PC-3 (cell line): Measurements from ENCODE around the gene CALM1. TPM values are rescaled to one million over a fixed set of nuclear protein-coding genes. Genes with fewer than 3 reads are reported as not detected.

ENCODE experiments used
- ATAC-seq: fragments of 200-7000 bp; cut with Tn5 transposase; 2 replicates; pipeline ENCODE4 v1.9.1; 2020; ENCODE audit warnings: mild to moderate bottlenecking, moderate library complexity
- BruUV-seq: library from RNA; stranded (reverse); fragments of 400-500 nt; replicated peaks from 2 replicates; lab custom pipeline; 2021; lab: Mats Ljungman, UMichigan
- CTCF ChIA-PET: fragments of 300-600 bp; sonication (Branson Sonifier 250); formaldehyde crosslinking; loops from one replicate; lab custom pipeline; 2022; ENCODE audit warnings: antibody characterized with exemption; lab: Charles Lee
- POLR2A ChIA-PET: fragments of 300-600 bp; sonication (Branson Sonifier 250); formaldehyde crosslinking; loops from one replicate; lab custom pipeline; 2022; ENCODE audit warnings: antibody characterized with exemption; ENCODE audit not compliant: unreplicated experiment; lab: Charles Lee
- DNase-seq: peaks from one replicate; pipeline ENCODE4 v3.0.0-alpha.2; 2015
- H2AFZ ChIP-seq: fragments of 300-600 bp; sonication (generic); 2 replicates; pipeline ENCODE4 v1.6.0; 2016; ENCODE audit warnings: antibody characterized with exemption, low read length
- H3F3A ChIP-seq: fragments of 300-600 bp; sonication (generic); one replicate; pipeline ENCODE4 v1.6.0; 2017; ENCODE audit warnings: antibody characterized with exemption, low read length, control low read depth, mild to moderate bottlenecking; ENCODE audit not compliant: unreplicated experiment
- H3K27ac ChIP-seq: fragments of 300-600 bp; sonication (generic); 2 replicates; pipeline ENCODE4 v1.5.1; 2016; ENCODE audit warnings: mild to moderate bottlenecking, low read length
- H3K27me3 ChIP-seq: fragments of 300-600 bp; sonication (generic); 2 replicates; pipeline ENCODE4 v1.6.1; 2016; ENCODE audit warnings: low read length, mixed read lengths
- H3K36me3 ChIP-seq: fragments of 300-600 bp; sonication (generic); 2 replicates; pipeline ENCODE4 v1.6.1; 2016; ENCODE audit warnings: low read depth, mixed run types, low read length, mixed read lengths
- H3K4me1 ChIP-seq: fragments of 300-600 bp; sonication (generic); 2 replicates; pipeline ENCODE4 v1.5.1; 2016; ENCODE audit warnings: low read length; ENCODE audit not compliant: insufficient read depth
- H3K4me2 ChIP-seq: fragments of 300-600 bp; sonication (generic); 2 replicates; pipeline ENCODE4 v1.6.0; 2016; ENCODE audit warnings: low read length
- H3K4me3 ChIP-seq: fragments of 300-600 bp; sonication (generic); 2 replicates; pipeline ENCODE4 v1.5.1; 2016; ENCODE audit warnings: mild to moderate bottlenecking, low read length, mixed read lengths
- H3K79me2 ChIP-seq: fragments of 300-600 bp; sonication (generic); 2 replicates; pipeline ENCODE4 v1.6.1; 2017; ENCODE audit warnings: low read length, mixed read lengths
- H3K9ac ChIP-seq: fragments of 300-600 bp; sonication (generic); 2 replicates; pipeline ENCODE4 v1.6.0; 2016; ENCODE audit warnings: mild to moderate bottlenecking, low read length
- H3K9me2 ChIP-seq: fragments of 300-600 bp; sonication (generic); replicated peaks from 2 replicates; pipeline ENCODE4 v1.6.1; 2016; ENCODE audit warnings: mixed run types, low read length, mixed read lengths
- H3K9me3 ChIP-seq: fragments of 300-600 bp; sonication (generic); 2 replicates; pipeline ENCODE4 v1.6.1; 2016; ENCODE audit warnings: low read length, mixed read lengths
- H4K20me1 ChIP-seq: fragments of 300-600 bp; sonication (generic); 2 replicates; pipeline ENCODE4 v1.6.1; 2016; ENCODE audit warnings: low read length, mixed read lengths
- CTCF ChIP-seq: fragments of 300-600 bp; sonication (generic); conservative IDR thresholded peaks from 2 replicates; pipeline ENCODE4 v1.5.1; 2017; ENCODE audit warnings: antibody characterized with exemption, low read depth, mild to moderate bottlenecking, low read length
- EZH2 ChIP-seq: fragments of 300-600 bp; sonication (generic); IDR thresholded peaks from one replicate; pipeline ENCODE4 v1.6.1; 2017; ENCODE audit warnings: antibody characterized with exemption, mild to moderate bottlenecking, low read length; ENCODE audit not compliant: unreplicated experiment
- EZH2phosphoT487 ChIP-seq: fragments of 300-600 bp; sonication (generic); IDR thresholded peaks from 2 replicates; pipeline ENCODE4 v1.6.1; 2018; ENCODE audit warnings: mild to moderate bottlenecking, antibody characterized with exemption, low read length, borderline replicate concordance
- intact Hi-C: fragments of 100-400 bp; cut with micrococcal nuclease; formaldehyde crosslinking; loops from 2 replicates; pipeline ENCODE4 v1.9.0; 2023
- total RNA-seq: library from RNA; depleted of rRNA; stranded (reverse); fragments of >200 nt; gene quantifications from 2 replicates; pipeline ENCODE4 v1.2.3, GENCODE V29; 2014

CALM1 gene
- total RNA-seq, 1 experiment from 2014 or later, result 1,162 TPM

GRCh38 chr14:90421632-90422020 is 24.8 kb downstream of the CALM1 start:
- no peaks in the 10 kb centered on the region for H3K27me3 ChIP-seq
- H3K4me1 ChIP-seq, result peaks cover 15% of the 10 kb centered on the region
- H3K9ac ChIP-seq, result no peak overlapping the region
- no peaks in the 10 kb centered on the region for H3K9me3 ChIP-seq
- no peak overlapping the region for H3K4me2 ChIP-seq
- intact Hi-C loops, result no loop called here
- ATAC-seq (no peak), DNase-seq (no peak)
- ChIA-PET CTCF (no interaction called here), POLR2A (interaction anchor here (0.6 kb wide), 1 partner anchor 313 kb away, joined by 3 read pairs; no protein-coding TSS in a partner anchor)
- H3K79me2 ChIP-seq, result no peaks in the 10 kb centered on the region
- no peaks in the 10 kb centered on the region for H3F3A ChIP-seq
- H3K9me2 ChIP-seq, result no peaks in the 10 kb centered on the region
- no peak overlapping the region for H3K4me3 ChIP-seq
- no peaks in the 10 kb centered on the region for H3K36me3 ChIP-seq
- H4K20me1 ChIP-seq, result no peaks in the 10 kb centered on the region
- no peak for TF ChIP-seq EZH2phosphoT487
- no peak for TF ChIP-seq CTCF
- TF ChIP-seq EZH2, result no peak
- no peak overlapping the region for H3K27ac ChIP-seq
- no TSS peak for BruUV-seq
- H2AFZ ChIP-seq, result no peak overlapping the region

- BruUV-seq, result no TSS peak
- ATAC-seq, result no peak
- H3K4me2 ChIP-seq, result no peak overlapping the region
- TF ChIP-seq EZH2phosphoT487 (no peak), EZH2 (no peak), CTCF (no peak)
- no peak overlapping the region for H3K9ac ChIP-seq
- no peaks in the 10 kb centered on the region for H3F3A ChIP-seq
- no peak for DNase-seq
- H3K9me2 ChIP-seq, result no peaks in the 10 kb centered on the region
- intact Hi-C loops, result no loop called here
- peaks cover 15% of the 10 kb centered on the region for H3K4me1 ChIP-seq
- H3K4me3 ChIP-seq, result no peak overlapping the region
- no peaks in the 10 kb centered on the region for H3K27me3 ChIP-seq
- no peaks in the 10 kb centered on the region for H4K20me1 ChIP-seq
- H3K36me3 ChIP-seq, result no peaks in the 10 kb centered on the region
- no peak overlapping the region for H2AFZ ChIP-seq
- H3K27ac ChIP-seq, result no peak overlapping the region
- no peaks in the 10 kb centered on the region for H3K79me2 ChIP-seq
- ChIA-PET POLR2A (no interaction called here), CTCF (no interaction called here)
- no peaks in the 10 kb centered on the region for H3K9me3 ChIP-seq
Observed at GRCh38 chr14:90423166-90423565, 26.3 kb downstream of the CALM1 start.

- Histone ChIP-seq H3K9me2 (no peaks in the 10 kb centered on the region), H3F3A (no peaks in the 10 kb centered on the region), H3K36me3 (no peaks in the 10 kb centered on the region), H3K4me1 (peaks cover 8% of the 10 kb centered on the region), H2AFZ (no peak overlapping the region), H3K27ac (no peak overlapping the region), H3K9me3 (no peaks in the 10 kb centered on the region), H3K4me3 (no peak overlapping the region), H3K9ac (no peak overlapping the region), H3K27me3 (no peaks in the 10 kb centered on the region), H4K20me1 (no peaks in the 10 kb centered on the region), H3K4me2 (no peak overlapping the region), H3K79me2 (no peaks in the 10 kb centered on the region)
- intact Hi-C loops, result no loop called here
- POLR2A ChIA-PET, result no interaction called here
- ATAC-seq (no peak), DNase-seq (no peak)
- CTCF ChIA-PET, result no interaction called here
- no peak for TF ChIP-seq CTCF
- TF ChIP-seq EZH2phosphoT487, result no peak
- no peak for TF ChIP-seq EZH2
- BruUV-seq, result no TSS peak
Observed at GRCh38 chr14:90424075-90424474, 27.2 kb downstream of the CALM1 start.
